IPS-15b (cell line): Measurements from ENCODE around the gene CARNS1.
"Not testable (repeated sequence)": the region's sequence is repeated elsewhere in the genome, so short reads cannot be mapped to it uniquely, and the experiment has no call there.

ENCODE experiments used
- H3K27me3 ChIP-seq: one replicate; pipeline ENCODE4 v1.6.1; 2013; ENCODE audit warnings: low read length; ENCODE audit not compliant: control insufficient read depth, insufficient read depth
- H3K36me3 ChIP-seq: one replicate; pipeline ENCODE4 v1.6.1; 2013; ENCODE audit warnings: low read length; ENCODE audit not compliant: control insufficient read depth, insufficient read depth
- H3K4me1 ChIP-seq: one replicate; pipeline ENCODE4 v1.6.1; 2013; ENCODE audit warnings: mild to moderate bottlenecking, low read length; ENCODE audit not compliant: control insufficient read depth, insufficient read depth
- H3K4me3 ChIP-seq: one replicate; pipeline ENCODE4 v1.5.1; 2013; ENCODE audit warnings: low read depth, low read length
- H3K9ac ChIP-seq: one replicate; pipeline ENCODE4 v1.6.1; 2013; ENCODE audit warnings: low read depth, mild to moderate bottlenecking, low read length
- H3K9me3 ChIP-seq: one replicate; pipeline ENCODE4 v1.6.1; 2013; ENCODE audit warnings: mild to moderate bottlenecking, low read length; ENCODE audit not compliant: control insufficient read depth, insufficient read depth

The CARNS1 gene

DNA sequence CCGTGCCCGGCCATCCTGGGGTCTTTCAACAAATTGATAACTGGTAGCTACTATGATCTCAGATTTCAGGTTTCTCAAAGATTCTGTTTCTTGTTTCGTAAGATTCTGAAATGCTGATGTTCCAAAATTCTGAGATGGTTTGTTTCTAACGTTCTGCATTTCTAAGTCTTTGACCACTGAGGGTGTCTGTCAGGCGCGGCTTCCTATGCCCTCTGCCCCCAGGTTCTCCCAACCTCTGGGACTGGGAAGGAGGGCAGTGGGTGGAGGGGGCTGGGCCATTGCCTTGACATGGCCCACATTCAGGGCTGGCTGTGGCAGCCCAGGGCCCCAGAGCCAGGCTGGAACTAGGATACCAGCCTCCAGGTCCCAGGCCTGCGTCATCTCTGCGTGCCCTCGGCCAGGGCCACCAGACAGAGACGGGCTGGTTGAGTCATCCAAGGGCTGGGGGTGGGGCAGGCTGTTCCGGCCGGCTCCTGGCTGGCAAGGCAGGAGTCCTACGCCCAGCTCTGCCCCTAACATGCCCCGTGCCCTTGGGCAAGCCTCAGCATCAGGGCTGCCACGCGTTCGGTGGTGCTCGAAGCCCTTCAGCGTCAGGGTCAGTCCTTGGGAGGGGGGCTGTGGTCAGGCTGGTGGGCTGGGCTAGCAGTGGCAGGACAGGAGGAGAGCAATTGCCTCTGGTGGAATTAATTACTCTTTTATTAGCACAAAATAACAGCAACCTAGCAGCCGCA is 48.4 kb downstream of the CARNS1 start:
- H3K36me3 ChIP-seq: no peaks in the 10 kb centered on the region
- no peaks in the 10 kb centered on the region for H3K27me3 ChIP-seq
- no peaks in the 10 kb centered on the region for H3K4me1 ChIP-seq
- no peaks in the 10 kb centered on the region for H3K9me3 ChIP-seq
- no peak overlapping the region for H3K9ac ChIP-seq
- peak overlapping the region; percentile 43 for H3K4me3 ChIP-seq

DNA sequence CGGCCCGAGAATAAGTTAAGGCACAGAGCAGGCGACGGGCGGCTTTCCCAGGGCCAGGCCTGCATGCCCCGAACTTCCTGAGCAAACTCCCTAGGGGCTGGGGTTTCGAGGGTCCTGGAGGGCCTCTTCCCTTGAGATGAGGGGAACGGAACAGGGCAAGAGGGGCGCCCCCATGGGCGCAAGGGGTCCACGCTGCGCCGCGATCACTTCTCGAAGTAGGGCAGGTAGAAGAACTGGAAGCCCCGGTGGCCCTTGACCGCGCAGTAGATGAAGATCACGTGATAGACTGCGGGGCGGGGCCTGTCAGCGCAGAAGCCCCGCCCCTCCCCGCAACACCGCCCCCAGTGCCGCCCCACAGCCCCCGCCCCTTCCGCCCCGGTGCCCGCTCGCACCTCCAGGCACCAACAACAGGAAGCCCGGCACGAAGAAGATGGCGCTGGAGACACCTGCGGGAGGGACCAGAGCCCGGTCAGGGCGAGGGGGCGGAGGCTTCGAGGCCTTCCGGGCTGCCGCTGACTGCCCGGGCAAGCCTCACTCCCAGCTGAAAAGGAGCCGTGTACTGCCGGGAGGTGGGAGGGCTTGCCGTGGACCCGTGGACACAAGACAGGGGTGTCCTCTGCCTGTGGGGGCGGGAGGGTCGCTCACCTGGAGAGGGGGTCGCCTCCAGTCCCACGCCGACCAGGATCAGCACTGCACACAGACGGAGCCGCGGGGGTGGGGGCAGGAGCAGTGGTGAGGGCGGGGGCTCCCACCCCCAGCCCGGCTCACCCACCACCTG is 49.1 kb downstream of the CARNS1 start:
- Histone ChIP-seq H3K36me3 (no peaks in the 10 kb centered on the region), H3K4me1 (no peaks in the 10 kb centered on the region), H3K9ac (peak overlapping the region; percentile 70), H3K27me3 (no peaks in the 10 kb centered on the region), H3K9me3 (no peaks in the 10 kb centered on the region), H3K4me3 (peak overlapping the region; percentile 85)

DNA sequence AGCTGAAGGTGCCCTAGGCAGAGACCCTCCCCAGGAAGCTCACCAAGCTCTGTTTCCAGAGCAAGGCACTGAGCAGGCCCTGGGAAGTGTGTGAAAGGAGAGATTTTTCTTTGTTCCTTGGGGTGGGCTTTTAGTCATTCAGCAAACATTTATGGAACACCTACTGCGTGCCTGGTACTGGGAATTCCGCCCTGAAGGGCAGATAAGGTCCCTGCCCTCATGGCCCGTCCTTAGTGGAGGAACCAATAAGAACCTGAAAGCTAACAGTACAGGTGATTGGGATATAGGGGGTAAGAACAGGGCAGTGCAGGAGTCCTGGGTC is 49.7 kb downstream of the CARNS1 start:
- Histone ChIP-seq H3K36me3 (no peaks in the 10 kb centered on the region), H3K4me1 (no peaks in the 10 kb centered on the region), H3K9me3 (no peaks in the 10 kb centered on the region), H3K4me3 (peak overlapping the region; percentile 85), H3K27me3 (no peaks in the 10 kb centered on the region), H3K9ac (peak overlapping the region; percentile 70)

DNA sequence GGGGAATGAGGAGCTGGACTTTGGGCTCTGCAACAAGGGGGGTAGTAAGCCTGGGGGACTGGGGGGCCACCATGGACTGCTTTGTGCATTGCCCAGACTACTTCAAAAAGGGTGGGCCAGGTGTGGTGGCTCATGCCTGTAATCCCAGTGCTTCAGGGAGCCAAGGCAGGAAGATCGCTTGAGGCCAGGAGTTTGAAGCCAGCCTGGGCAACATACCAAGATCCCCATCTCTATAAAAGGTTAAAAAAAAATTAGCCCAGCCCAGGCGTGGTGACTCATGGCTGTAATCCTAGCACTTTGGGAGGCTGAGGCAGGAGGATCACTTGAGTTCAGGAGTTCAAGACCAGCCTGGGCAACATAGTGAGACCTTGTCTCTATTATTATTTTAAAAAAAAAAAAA is 50.1 kb downstream of the CARNS1 start:
- H3K27me3 ChIP-seq, H3K4me1 ChIP-seq, H3K36me3 ChIP-seq, H3K9ac ChIP-seq, H3K9me3 ChIP-seq: not testable (repeated sequence)
- H3K4me3 ChIP-seq: peak overlapping the region; percentile 85

DNA sequence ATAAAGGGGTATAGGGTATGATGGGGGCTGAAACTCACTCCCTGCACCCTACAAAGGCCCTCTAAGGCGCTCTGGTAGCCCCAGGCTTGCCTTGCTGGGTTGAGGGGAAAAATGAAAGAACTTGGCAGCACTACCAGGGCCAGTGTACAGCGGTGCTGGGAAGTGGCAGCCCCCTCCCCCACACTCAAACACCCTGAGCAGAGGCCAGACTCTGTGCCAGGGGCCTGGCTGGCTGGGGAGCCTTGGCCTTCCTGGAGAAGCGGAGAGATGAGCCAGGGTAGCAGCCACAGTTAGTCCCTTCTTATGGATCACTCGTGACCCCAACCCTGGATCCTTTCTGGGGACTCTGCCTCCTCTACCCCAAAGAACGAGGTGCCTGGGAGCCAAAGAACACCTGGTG is 50.9 kb downstream of the CARNS1 start:
- no peak overlapping the region for H3K9ac ChIP-seq
- no peaks in the 10 kb centered on the region for H3K4me1 ChIP-seq
- no peaks in the 10 kb centered on the region for H3K9me3 ChIP-seq
- no peak overlapping the region for H3K4me3 ChIP-seq
- H3K27me3 ChIP-seq: no peaks in the 10 kb centered on the region
- H3K36me3 ChIP-seq: no peaks in the 10 kb centered on the region

DNA sequence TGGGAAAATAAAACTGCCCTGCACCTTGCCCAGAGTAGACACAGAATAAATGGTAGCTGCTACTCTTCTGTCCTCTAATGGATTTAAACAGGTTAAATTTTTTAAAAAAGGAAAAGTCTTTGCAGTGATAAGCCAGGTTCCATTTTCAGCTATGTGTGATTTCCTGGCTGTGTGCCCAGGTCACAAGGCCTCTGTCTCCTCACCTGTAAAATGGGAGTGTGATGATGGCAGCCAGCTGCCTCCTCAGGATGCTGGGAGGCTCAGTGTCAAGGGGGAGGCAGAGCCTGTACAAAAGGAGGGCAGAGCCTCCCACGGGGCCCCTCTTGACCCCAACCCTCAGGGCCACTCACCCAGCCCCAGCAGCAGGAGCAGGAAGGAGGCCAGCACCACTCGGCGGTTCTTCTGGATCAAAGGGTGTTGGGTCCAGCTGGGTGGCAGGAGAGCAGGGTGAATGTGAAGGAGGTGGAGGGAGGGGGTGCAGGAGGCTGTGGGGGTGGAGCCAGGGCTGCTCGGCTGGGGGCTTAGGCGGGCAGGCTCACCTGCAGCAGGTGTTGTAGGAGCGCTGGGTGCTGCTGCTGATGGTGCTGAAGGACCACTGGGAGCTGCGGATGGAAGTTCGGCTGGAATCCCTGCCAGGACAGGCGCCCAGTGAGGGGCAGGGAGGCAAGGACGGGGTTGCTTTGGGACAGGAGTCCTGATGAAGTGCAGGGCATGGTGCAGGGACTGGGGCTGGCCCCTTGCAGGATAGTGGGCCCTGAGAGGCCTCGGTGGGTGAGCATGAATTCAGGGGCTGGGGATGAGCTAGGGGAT is 51.7 kb downstream of the CARNS1 start:
- Histone ChIP-seq H3K9me3 (no peaks in the 10 kb centered on the region), H3K4me3 (no peak overlapping the region), H3K36me3 (no peaks in the 10 kb centered on the region), H3K9ac (no peak overlapping the region), H3K27me3 (no peaks in the 10 kb centered on the region), H3K4me1 (no peaks in the 10 kb centered on the region)

DNA sequence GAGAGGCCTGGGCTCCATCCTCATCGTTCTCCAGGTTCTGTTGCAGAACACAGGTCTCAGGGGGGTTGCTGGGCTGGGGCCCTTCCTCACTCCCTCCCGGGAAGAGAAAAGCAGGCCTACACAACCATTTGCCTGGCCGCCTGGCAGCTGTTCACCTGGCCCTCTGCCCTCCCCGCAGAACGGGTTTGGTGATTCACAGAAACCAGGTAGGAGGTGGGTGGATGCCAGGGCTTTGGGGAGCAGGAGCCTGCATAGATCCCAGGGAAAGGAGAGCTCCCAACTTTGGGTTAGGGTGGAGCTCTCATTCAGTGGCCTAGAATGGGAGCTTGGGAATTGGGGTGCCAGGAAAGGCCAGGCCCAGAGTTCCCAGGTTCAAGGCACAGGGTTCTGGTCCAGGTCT is 52.6 kb downstream of the CARNS1 start:
- H3K27me3 ChIP-seq: no peaks in the 10 kb centered on the region
- peak overlapping the region; percentile 67 for H3K4me3 ChIP-seq
- H3K4me1 ChIP-seq: no peaks in the 10 kb centered on the region

DNA sequence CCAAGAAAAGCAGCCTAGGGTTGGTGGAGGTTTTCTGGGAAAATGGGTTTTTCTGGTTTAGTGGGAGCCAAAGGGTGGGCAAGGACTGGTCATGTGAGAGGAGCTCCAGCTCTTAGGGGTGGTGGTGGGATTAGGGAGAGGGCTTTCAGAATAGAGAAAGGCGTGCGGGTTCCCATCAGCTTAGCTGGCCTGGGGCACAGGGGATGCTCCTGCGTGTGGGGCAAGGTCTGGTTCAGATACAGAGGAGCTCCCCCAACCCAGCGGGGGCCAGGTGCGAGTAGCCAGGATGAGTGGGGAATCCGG is 52.9 kb downstream of the CARNS1 start:
- H3K27me3 ChIP-seq: no peaks in the 10 kb centered on the region
- H3K4me1 ChIP-seq: no peaks in the 10 kb centered on the region
- no peaks in the 10 kb centered on the region for H3K9me3 ChIP-seq
- H3K9ac ChIP-seq: no peak overlapping the region
- H3K4me3 ChIP-seq: peak overlapping the region; percentile 67
- H3K36me3 ChIP-seq: no peaks in the 10 kb centered on the region

More for the DNA sequence above, 52.6 kb downstream of the CARNS1 start:
- no peaks in the 10 kb centered on the region for H3K36me3 ChIP-seq
- no peaks in the 10 kb centered on the region for H3K9me3 ChIP-seq
- H3K9ac ChIP-seq: no peak overlapping the region

DNA sequence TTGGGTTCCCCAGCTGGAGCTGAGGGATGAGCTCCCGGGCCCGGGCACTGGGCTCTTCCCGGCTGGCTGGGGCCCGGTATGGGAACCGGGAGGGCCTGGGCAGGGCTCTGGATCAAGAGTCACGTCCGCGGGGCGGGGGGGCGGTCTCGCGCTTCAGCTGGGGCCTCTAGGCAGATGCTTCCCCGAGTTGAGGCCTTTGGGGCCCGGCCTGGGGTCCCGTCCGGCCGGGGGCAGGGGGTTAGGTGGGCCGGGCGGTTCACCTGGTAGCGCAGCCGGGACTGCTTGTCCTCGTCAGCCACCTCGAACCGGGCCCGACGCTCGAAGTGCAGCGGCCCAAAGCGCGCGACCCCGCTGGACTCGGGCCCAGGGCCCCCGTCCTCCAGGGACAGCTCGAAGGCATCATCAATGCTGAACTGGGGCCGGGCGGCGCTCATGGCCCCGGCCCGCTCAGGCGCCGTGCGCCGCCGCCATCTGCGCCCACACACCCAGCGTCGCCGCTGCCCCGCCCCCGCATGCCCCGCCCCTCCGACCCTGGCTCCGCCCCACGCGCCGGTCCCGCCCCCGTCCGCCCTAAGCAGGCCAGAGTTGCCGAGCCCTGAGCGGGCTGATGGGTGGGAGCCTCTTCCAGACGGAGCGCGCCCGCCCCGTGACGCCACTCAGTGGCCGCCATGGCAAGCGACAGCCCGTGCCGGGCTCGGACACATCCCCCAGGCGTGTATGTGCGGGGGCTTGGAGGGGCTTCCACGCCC is 53.5 kb downstream of the CARNS1 start, which contains the start of gene TMEM134:
Gene TMEM134, minus strand, starts transcription at position 493 of the 749 bp plus-strand sequence. Its CDS starts 59 bp downstream, at position 434.
- peak within 1 kb of the TSS; percentile 51 for H3K9ac ChIP-seq
- H3K9me3 ChIP-seq: no peaks in the 10 kb centered on the region
- H3K27me3 ChIP-seq: no peaks in the 10 kb centered on the region
- no peaks in the 10 kb centered on the region for H3K36me3 ChIP-seq
- peak within 1 kb of the TSS; percentile 83 for H3K4me3 ChIP-seq
- no peaks in the 10 kb centered on the region for H3K4me1 ChIP-seq

DNA sequence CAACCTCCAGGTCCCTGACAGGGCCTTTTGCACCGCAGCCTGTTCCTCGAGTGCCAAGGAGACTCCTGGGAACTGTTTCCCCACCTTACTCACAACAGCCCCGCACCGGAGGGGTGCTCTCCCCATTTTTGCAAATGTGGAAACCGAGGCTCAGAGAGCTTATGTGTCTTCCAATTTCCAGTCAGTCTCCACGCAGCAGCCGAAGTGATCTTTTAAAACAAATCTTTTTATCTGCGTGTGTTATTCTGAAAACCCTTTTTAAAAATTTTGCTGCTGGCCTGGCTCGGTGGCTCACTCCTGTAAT is 54.0 kb downstream of the CARNS1 start:
- Histone ChIP-seq H3K4me1 (no peaks in the 10 kb centered on the region), H3K4me3 (peak overlapping the region; percentile 83), H3K9ac (peak overlapping the region; percentile 51), H3K27me3 (no peaks in the 10 kb centered on the region), H3K36me3 (no peaks in the 10 kb centered on the region), H3K9me3 (no peaks in the 10 kb centered on the region)

DNA sequence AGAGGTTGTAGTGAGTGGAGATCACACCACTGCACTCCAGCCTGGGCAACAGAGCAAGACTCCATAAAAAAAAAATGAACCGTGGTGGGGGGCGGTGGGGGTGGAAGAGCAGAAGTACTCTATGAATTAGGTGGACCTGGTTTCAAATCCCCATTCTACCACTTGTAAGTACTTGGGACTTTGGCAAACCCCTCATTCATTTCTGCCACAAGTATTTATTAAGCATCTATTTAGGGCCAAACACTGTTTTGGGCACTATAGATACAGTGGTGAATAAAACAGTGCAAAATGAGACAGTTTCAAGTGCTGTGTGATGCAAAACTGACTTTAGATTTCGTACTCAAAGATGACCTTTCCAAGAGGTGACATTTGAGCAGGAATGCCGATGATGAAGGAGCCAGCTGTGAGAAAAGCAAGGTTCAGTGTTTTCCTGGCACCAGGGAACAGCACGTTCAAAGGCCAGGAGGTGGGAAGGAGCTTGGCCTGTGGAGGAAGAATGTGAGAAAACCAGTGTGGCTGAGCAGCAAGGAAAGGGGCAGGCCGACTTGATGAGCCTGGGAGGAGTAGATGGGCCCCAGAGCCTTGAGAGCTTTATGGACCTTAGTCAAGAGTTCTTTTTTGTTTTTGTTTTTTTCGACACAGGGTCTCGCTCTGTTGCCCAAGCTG is 55.0 kb downstream of the CARNS1 start:
- Histone ChIP-seq H3K9ac (no peak overlapping the region), H3K27me3 (no peaks in the 10 kb centered on the region), H3K4me3 (no peak overlapping the region), H3K4me1 (no peaks in the 10 kb centered on the region), H3K36me3 (no peaks in the 10 kb centered on the region), H3K9me3 (no peaks in the 10 kb centered on the region)
